GM20431 (cell line): Measurements from ENCODE around the gene PHF13.

Experiments
- in situ Hi-C: fragments of 300-500 bp; cut with MseI, MboI; formaldehyde crosslinking; loops from one replicate; pipeline ENCODE4 v1.15.0; 2020; ENCODE audit warnings: low sequenced_read_pairs; ENCODE audit not compliant: unreplicated experiment

Gene PHF13

GRCh38 chr1:6613361-6614018 lies at the start of gene PHF13:
Gene PHF13 (plus strand): TSS chr1:6613731. CDS start chr1:6614067, 336 bp downstream.
- in situ Hi-C loops = no loop called here

GRCh38 chr1:6569033-6569432 lies 44.5 kb upstream of the PHF13 start:
- in situ Hi-C loops = no loop called here

- in situ Hi-C loops = no loop called here
These were observed 43.4 kb upstream of the PHF13 start for GRCh38 chr1:6570100-6570499.

DNA sequence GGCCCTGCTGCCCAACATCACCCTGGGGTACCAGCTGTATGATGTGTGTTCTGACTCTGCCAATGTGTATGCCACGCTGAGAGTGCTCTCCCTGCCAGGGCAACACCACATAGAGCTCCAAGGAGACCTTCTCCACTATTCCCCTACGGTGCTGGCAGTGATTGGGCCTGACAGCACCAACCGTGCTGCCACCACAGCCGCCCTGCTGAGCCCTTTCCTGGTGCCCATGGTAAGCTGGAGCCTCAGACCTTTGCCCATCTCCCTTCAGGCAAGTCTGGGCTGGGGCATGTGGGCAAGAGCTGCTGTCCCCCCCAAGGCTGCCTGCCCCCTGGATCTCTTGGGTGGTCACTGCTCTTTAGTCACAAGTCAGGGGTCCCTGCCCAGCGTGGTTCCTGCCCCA lies 42.5 kb upstream of the PHF13 start:
- in situ Hi-C loops = no loop called here

DNA sequence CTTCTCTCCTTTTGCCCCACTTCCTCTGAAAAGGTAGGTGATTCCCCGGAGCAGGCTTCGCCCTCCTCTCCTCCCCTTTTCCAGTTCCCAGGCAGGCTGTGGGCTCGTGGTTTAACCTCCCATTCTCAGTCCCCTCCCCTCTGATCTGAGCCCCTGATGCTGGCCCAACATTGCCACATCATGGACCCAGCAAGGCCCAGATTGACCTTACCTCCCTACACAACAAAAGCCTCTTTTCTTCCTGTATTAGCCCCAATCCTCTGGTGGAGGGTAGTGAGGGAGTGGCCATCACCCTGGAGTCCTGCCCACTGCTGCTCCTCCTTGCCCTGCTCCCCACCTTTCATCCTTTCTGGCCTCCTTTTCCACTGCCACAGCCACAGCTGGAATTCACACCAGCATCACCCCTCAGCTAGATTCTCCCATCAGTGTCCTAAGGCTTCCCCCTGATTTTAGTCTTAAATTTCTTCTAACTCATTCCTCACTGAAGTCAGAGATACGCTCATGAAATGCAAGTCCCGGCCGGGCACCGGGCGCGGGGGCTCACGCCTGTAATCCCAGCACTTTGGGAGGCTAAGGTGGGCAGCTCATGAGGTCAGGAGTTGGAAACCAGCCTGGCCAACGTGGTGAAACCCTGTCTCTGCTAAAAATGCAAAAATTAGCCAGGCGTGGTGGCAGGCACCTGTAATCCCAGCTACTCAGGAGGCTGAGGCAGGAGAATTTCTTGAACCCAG lies 40.7 kb upstream of the PHF13 start:
- in situ Hi-C loops = no loop called here

GRCh38 chr1:6574025-6574620 lies 39.4 kb upstream of the PHF13 start:
- in situ Hi-C loops = no loop called here

GRCh38 chr1:6574818-6575217 lies 38.7 kb upstream of the PHF13 start:
- in situ Hi-C loops = no loop called here

- in situ Hi-C loops = no loop called here
These were observed 35.6 kb upstream of the PHF13 start for GRCh38 chr1:6577831-6578525.

DNA sequence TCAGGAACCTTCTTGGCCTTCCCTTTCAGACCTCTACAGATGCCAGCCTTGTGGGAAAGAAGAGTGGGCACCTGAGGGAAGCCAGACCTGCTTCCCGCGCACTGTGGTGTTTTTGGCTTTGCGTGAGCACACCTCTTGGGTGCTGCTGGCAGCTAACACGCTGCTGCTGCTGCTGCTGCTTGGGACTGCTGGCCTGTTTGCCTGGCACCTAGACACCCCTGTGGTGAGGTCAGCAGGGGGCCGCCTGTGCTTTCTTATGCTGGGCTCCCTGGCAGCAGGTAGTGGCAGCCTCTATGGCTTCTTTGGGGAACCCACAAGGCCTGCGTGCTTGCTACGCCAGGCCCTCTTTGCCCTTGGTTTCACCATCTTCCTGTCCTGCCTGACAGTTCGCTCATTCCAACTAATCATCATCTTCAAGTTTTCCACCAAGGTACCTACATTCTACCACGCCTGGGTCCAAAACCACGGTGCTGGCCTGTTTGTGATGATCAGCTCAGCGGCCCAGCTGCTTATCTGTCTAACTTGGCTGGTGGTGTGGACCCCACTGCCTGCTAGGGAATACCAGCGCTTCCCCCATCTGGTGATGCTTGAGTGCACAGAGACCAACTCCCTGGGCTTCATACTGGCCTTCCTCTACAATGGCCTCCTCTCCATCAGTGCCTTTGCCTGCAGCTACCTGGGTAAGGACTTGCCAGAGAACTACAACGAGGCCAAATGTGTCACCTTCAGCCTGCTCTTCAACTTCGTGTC lies 34.7 kb upstream of the PHF13 start:
- in situ Hi-C loops = no loop called here

- in situ Hi-C loops = no loop called here
These were observed 34.0 kb upstream of the PHF13 start, which contains the start of gene ZBTB48 for GRCh38 chr1:6579374-6580118. Gene ZBTB48 (plus strand): TSS chr1:6579994. CDS start chr1:6580610, 616 bp downstream.

DNA sequence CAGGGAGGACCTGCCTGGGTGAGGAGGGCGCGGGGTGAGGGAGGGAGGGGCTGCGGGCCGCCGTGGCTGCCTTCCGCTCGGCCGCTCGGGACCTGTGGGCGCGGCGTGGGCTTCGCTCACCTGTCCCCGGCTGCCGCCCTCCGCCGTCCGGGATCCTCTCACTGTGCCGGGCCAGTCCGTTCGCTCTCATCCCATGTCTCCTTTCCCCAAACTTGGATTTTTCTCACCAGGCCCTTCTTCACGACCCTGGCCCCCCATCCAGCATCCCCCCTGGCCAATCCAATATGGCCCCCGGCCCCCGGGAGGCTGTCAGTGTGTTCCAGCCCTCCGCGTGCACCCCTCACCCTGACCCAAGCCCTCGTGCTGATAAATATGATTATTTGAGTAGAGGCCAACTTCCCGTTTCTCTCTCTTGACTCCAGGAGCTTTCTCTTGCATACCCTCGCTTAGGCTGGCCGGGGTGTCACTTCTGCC lies 33.4 kb upstream of the PHF13 start:
- in situ Hi-C loops = no loop called here

GRCh38 chr1:6580593-6581409 lies 32.7 kb upstream of the PHF13 start:
- in situ Hi-C loops = no loop called here

- in situ Hi-C loops = no loop called here
These were observed 31.8 kb upstream of the PHF13 start for GRCh38 chr1:6581561-6582305.

- in situ Hi-C loops = no loop called here
These were observed 31.2 kb upstream of the PHF13 start for GRCh38 chr1:6582370-6582769.

GRCh38 chr1:6584126-6585080 lies 29.1 kb upstream of the PHF13 start:
- in situ Hi-C loops = no loop called here

- in situ Hi-C loops = no loop called here
These were observed 28.3 kb upstream of the PHF13 start for GRCh38 chr1:6585081-6585722.
